SK-N-SH treated with all-trans-retinoic acid at 6 μM for 48 hours (cell line): ENCODE results near the gene AGAP3.

Experiments
- ATAC-seq: fragments of 200-7000 bp; cut with Tn5 transposase; 3 replicates; pipeline ENCODE4 v1.9.1; 2020; ENCODE audit warnings: mild to moderate bottlenecking, moderate library complexity
- ARNTL ChIP-seq: fragments of 450-650 bp; formaldehyde crosslinking; IDR thresholded peaks from 2 replicates; pipeline ENCODE4 v1.5.0; 2020; ENCODE audit warnings: low read depth, mild to moderate bottlenecking, moderate library complexity, borderline replicate concordance
- BACH2 ChIP-seq: fragments of 250-450 bp; sonication (Bioruptor Pico); IDR thresholded peaks from 2 replicates; pipeline ENCODE4 v1.9.0; 2021; ENCODE audit warnings: mild to moderate bottlenecking, borderline replicate concordance
- CREB5 ChIP-seq: fragments of 250-450 bp; sonication (Bioruptor Pico); IDR thresholded peaks from 2 replicates; pipeline ENCODE4 v1.5.1; 2020; ENCODE audit warnings: low read depth, mild to moderate bottlenecking, moderate library complexity
- CSDC2 ChIP-seq: fragments of 250-450 bp; sonication (Bioruptor Pico); IDR thresholded peaks from 2 replicates; pipeline ENCODE4 v1.5.0; 2020; ENCODE audit warnings: mild to moderate bottlenecking, moderate library complexity
- CSRNP3 ChIP-seq: fragments of 250-450 bp; sonication (Bioruptor Pico); IDR thresholded peaks from 2 replicates; pipeline ENCODE4 v1.5.1; 2021; ENCODE audit warnings: mild to moderate bottlenecking, moderate library complexity
- ESRRG ChIP-seq: fragments of 250-450 bp; sonication (Bioruptor Pico); IDR thresholded peaks from 2 replicates; pipeline ENCODE4 v1.6.1; 2021; ENCODE audit warnings: mild to moderate bottlenecking
- GLIS3 ChIP-seq: fragments of 250-450 bp; sonication (Bioruptor Pico); IDR thresholded peaks from 2 replicates; pipeline ENCODE4 v1.5.0; 2020; ENCODE audit warnings: mild to moderate bottlenecking, moderate library complexity
- ISL1 ChIP-seq: fragments of 250-450 bp; sonication (Bioruptor Pico); IDR thresholded peaks from 2 replicates; pipeline ENCODE4 v2.1.2; 2022; ENCODE audit warnings: mild to moderate bottlenecking, moderate library complexity
- PATZ1 ChIP-seq: fragments of 250-450 bp; sonication (Bioruptor Pico); IDR thresholded peaks from 2 replicates; pipeline ENCODE4 v1.8.0; 2020; ENCODE audit warnings: mild to moderate bottlenecking, moderate library complexity, borderline replicate concordance
- POU6F1 ChIP-seq: fragments of 250-450 bp; sonication (Bioruptor Pico); IDR thresholded peaks from 2 replicates; pipeline ENCODE4 v1.8.0; 2021; ENCODE audit warnings: low read depth, mild to moderate bottlenecking, moderate library complexity, borderline replicate concordance
- RARB ChIP-seq: fragments of 250-450 bp; sonication (Bioruptor Pico); IDR thresholded peaks from 2 replicates; pipeline ENCODE4 v1.8.0; 2021; ENCODE audit warnings: mild to moderate bottlenecking, moderate library complexity
- TSHZ2 ChIP-seq: fragments of 250-450 bp; sonication (Bioruptor Pico); IDR thresholded peaks from 2 replicates; pipeline ENCODE4 v1.5.0; 2020; ENCODE audit warnings: mild to moderate bottlenecking, moderate library complexity
- ZFP3 ChIP-seq: fragments of 250-450 bp; sonication (Bioruptor Pico); IDR thresholded peaks from 2 replicates; pipeline ENCODE4 v1.5.0; 2020; ENCODE audit warnings: mild to moderate bottlenecking, moderate library complexity
- ZFP30 ChIP-seq: fragments of 450-650 bp; formaldehyde crosslinking; IDR thresholded peaks from 2 replicates; pipeline ENCODE4 v1.5.0; 2022; ENCODE audit warnings: mild to moderate bottlenecking, moderate library complexity
- ZNF565 ChIP-seq: fragments of 450-650 bp; formaldehyde crosslinking; conservative IDR thresholded peaks from 2 replicates; pipeline ENCODE4 v1.5.0; 2020; ENCODE audit warnings: low read depth, mild to moderate bottlenecking, moderate library complexity
- ZNF70 ChIP-seq: fragments of 450-650 bp; formaldehyde crosslinking; IDR thresholded peaks from 2 replicates; pipeline ENCODE4 v1.5.0; 2020; ENCODE audit warnings: mild to moderate bottlenecking, moderate library complexity

AGAP3 gene

GRCh38 chr7:151150388-151150787, 64.1 kb downstream of the AGAP3 start:
- ATAC-seq, result no peak
- TF ChIP-seq ZNF70 (CRISPR knock-in tag) (no peak), ISL1 (CRISPR knock-in tag) (no peak), ZNF565 (CRISPR knock-in tag) (no peak), CSDC2 (no peak)

- peak; percentile 46; the same call in 1 of the 3 replicates for ATAC-seq
These were observed 66.6 kb downstream of the AGAP3 start for GRCh38 chr7:151152643-151153513.

More at GRCh38 chr7:151152643-151153513, 66.6 kb downstream of the AGAP3 start:
- no peak for TF ChIP-seq RARB
- no peak for TF ChIP-seq POU6F1
- TF ChIP-seq CSRNP3 (CRISPR knock-in tag), result no peak
- TF ChIP-seq ESRRG, result no peak
- TF ChIP-seq CSDC2, result no peak
- no peak for TF ChIP-seq ZFP30 (CRISPR knock-in tag)
- TF ChIP-seq ZFP3 (CRISPR knock-in tag), result no peak
- no peak for TF ChIP-seq BACH2 (CRISPR knock-in tag)
- TF ChIP-seq CREB5 (CRISPR knock-in tag), result no peak
- no peak for TF ChIP-seq PATZ1 (CRISPR knock-in tag)
- no peak for TF ChIP-seq ARNTL (CRISPR knock-in tag)
- TF ChIP-seq GLIS3 (CRISPR knock-in tag), result no peak
- TF ChIP-seq ISL1 (CRISPR knock-in tag), result no peak
- no peak for TF ChIP-seq TSHZ2 (CRISPR knock-in tag)
